Germinal center (tissue), 1 donor: ENCODE measurements around the gene TMEM37.

Experiments used
- DNase-seq: peaks from one replicate; pipeline ENCODE4 v3.0.0; 2012; ENCODE audit warnings: mixed read lengths, low spot score

TMEM37 gene

GRCh38 chr2:119480718-119481142 is 49.1 kb downstream of the TMEM37 start:
- no peak for DNase-seq

GRCh38 chr2:119481501-119482455 is 50.1 kb downstream of the TMEM37 start:
- DNase-seq: no peak

- no peak for DNase-seq
These were observed 51.1 kb downstream of the TMEM37 start for GRCh38 chr2:119482481-119483394.

GRCh38 chr2:119483395-119483753 is 51.7 kb downstream of the TMEM37 start:
- no peak for DNase-seq

- DNase-seq: no peak
These were observed 52.5 kb downstream of the TMEM37 start for GRCh38 chr2:119483896-119484718.

- DNase-seq: no peak
These were observed 53.2 kb downstream of the TMEM37 start for GRCh38 chr2:119484834-119485233.

GRCh38 chr2:119485336-119486110 is 53.9 kb downstream of the TMEM37 start:
- no peak for DNase-seq

- DNase-seq: no peak
These were observed 54.7 kb downstream of the TMEM37 start for GRCh38 chr2:119486196-119486827.

GRCh38 chr2:119486886-119487285 is 55.2 kb downstream of the TMEM37 start:
- no peak for DNase-seq

- DNase-seq: no peak
These were observed 56.0 kb downstream of the TMEM37 start for GRCh38 chr2:119487434-119488244.
